ENCODE results near the gene BTD. TPM values are rescaled to one million over a fixed set of nuclear protein-coding genes. Genes with fewer than 3 reads are reported as not detected.
"Not testable (repeated sequence)": the region's sequence is repeated elsewhere in the genome, so short reads cannot be mapped to it uniquely, and the experiment has no call there.

Gene BTD
- total RNA-seq, 4 donors from 2014 or later: 20.5 to 53.9 (median 44.6) TPM

- Histone ChIP-seq H3K4me1 (peaks cover 12 to 69% (median 21%) of the 10 kb centered on the region in 3 donors), H3K27ac (peak overlapping the region in 3 of 4 donors; percentile 43 to 82 (median 73)), H3K9me3 (no peaks in the 10 kb centered on the region), H3K36me3 (no peaks in the 10 kb centered on the region), H3K4me3 (no peak overlapping the region), H3K27me3 (no peaks in the 10 kb centered on the region)
- WGBS, 2 donors (ENCODE audit: low coverage in 1 of 2): 39 to 66% methylated on average over 1 to 2 of the region's 2 CpGs
- TF ChIP-seq EP300 (IDR thresholded peaks at IDR 0.05) (no peak), POLR2AphosphoS5 (IDR thresholded peaks at IDR 0.05) (no peak)
- TF ChIP-seq, protein P1, sequence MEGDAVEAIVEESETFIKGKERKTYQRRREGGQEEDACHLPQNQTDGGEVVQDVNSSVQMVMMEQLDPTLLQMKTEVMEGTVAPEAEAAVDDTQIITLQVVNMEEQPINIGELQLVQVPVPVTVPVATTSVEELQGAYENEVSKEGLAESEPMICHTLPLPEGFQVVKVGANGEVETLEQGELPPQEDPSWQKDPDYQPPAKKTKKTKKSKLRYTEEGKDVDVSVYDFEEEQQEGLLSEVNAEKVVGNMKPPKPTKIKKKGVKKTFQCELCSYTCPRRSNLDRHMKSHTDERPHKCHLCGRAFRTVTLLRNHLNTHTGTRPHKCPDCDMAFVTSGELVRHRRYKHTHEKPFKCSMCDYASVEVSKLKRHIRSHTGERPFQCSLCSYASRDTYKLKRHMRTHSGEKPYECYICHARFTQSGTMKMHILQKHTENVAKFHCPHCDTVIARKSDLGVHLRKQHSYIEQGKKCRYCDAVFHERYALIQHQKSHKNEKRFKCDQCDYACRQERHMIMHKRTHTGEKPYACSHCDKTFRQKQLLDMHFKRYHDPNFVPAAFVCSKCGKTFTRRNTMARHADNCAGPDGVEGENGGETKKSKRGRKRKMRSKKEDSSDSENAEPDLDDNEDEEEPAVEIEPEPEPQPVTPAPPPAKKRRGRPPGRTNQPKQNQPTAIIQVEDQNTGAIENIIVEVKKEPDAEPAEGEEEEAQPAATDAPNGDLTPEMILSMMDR (IDR thresholded peaks at IDR 0.05): no peak
- no peak for ATAC-seq
These were observed 4.9 kb downstream of the BTD start for GRCh38 chr3:15606434-15606891.

GRCh38 chr3:15610082-15610759 lies 8.7 kb downstream of the BTD start:
- Histone ChIP-seq H3K4me1 (peaks cover 8 to 72% (median 18%) of the 10 kb centered on the region in 3 donors), H3K4me3 (no peak overlapping the region), H3K27ac (peak overlapping the region; percentile 73 to 85 (median 82)), H3K36me3 (no peaks in the 10 kb centered on the region), H3K27me3 (no peaks in the 10 kb centered on the region), H3K9me3 (no peaks in the 10 kb centered on the region)
- TF ChIP-seq POLR2AphosphoS5 (IDR thresholded peaks at IDR 0.05): peak; percentile 25
- no peak for TF ChIP-seq POLR2A (IDR thresholded peaks at IDR 0.05)
- ATAC-seq: peak; percentile 75
- 60 to 61% methylated on average over 3 to 4 of the region's 4 CpGs for WGBS, 2 donors (ENCODE audit: low coverage in 1 of 2)

DNA sequence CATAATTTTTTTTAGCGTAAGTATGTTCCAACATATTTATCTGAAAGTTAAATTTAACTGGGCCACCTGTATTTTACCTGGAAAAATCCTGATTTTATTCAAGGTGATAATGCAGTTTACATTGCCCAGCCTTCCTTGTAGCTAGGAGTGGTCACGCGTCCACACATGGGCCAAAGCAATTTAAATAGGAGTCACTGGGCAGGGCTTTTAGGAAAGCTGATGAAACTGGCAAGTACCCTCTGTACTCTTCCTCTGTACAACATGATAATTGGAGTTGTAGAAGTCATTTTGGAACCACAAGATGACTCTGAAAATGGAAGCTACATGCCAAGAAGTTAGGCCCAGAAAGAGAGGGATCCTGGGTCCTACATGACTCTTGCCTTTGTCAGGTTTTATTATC lies 9.5 kb downstream of the BTD start:
- ATAC-seq: no peak
- no peaks in the 10 kb centered on the region for H3K9me3 ChIP-seq
- WGBS, 2 donors (ENCODE audit: low coverage in 1 of 2): 85 to 93% methylated on average over 3 of the region's 3 CpGs
- no peak overlapping the region for H3K4me3 ChIP-seq
- no peak for TF ChIP-seq POLR2AphosphoS5 (IDR thresholded peaks at IDR 0.05)
- no peak for TF ChIP-seq EP300 (IDR thresholded peaks at IDR 0.05)
- TF ChIP-seq, protein P1 (IDR thresholded peaks at IDR 0.05): no peak
- no peaks in the 10 kb centered on the region for H3K36me3 ChIP-seq
- peaks cover 8 to 65% (median 17%) of the 10 kb centered on the region in 3 donors for H3K4me1 ChIP-seq
- H3K27ac ChIP-seq: peak overlapping the region; percentile 73 to 85 (median 82)
- H3K27me3 ChIP-seq: no peaks in the 10 kb centered on the region

DNA sequence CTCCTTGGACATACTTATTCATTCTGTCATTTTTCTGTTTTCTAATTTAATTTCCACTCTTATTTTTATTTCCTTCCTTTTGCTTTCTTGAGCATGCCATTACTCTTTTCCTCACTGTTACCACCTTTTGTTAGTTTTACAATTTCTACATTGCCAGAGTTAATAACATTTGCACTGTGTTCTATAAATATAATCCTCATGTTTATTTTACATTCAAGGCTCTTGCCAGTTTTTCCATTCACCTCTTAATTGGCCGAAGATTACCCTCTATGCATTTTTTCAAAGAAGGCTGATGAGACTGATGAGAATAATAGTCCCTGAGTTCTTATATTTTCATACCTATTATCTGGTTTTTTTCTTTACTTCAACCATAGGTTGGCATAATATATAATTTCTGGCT lies 10.5 kb downstream of the BTD start:
- peaks cover 8 to 55% (median 13%) of the 10 kb centered on the region in 3 donors for H3K4me1 ChIP-seq
- no peaks in the 10 kb centered on the region for H3K9me3 ChIP-seq
- ATAC-seq: no peak
- TF ChIP-seq POLR2A (IDR thresholded peaks at IDR 0.05): no peak
- no peak for TF ChIP-seq POLR2AphosphoS5 (IDR thresholded peaks at IDR 0.05)
- TF ChIP-seq, protein P1 (IDR thresholded peaks at IDR 0.05): no peak
- TF ChIP-seq EP300 (IDR thresholded peaks at IDR 0.05): no peak
- H3K36me3 ChIP-seq: no peaks in the 10 kb centered on the region
- 8 to 20% methylated on average over 1 of the region's 1 CpG for WGBS, 2 donors (ENCODE audit: low coverage in 1 of 2)
- peak overlapping the region in 3 of 4 donors; percentile 73 to 85 (median 82) for H3K27ac ChIP-seq
- no peaks in the 10 kb centered on the region for H3K27me3 ChIP-seq
- H3K4me3 ChIP-seq: no peak overlapping the region

GRCh38 chr3:15614958-15615357 lies 13.4 kb downstream of the BTD start:
- peaks cover 0 to 7% (median 0%) of the 10 kb centered on the region in 3 donors for H3K9me3 ChIP-seq
- ATAC-seq: no peak
- H3K27me3 ChIP-seq: no peaks in the 10 kb centered on the region
- H3K4me3 ChIP-seq: no peak overlapping the region
- TF ChIP-seq POLR2A (IDR thresholded peaks at IDR 0.05): no peak
- no peak for TF ChIP-seq POLR2AphosphoS5 (IDR thresholded peaks at IDR 0.05)
- WGBS, 2 donors (ENCODE audit: low coverage in 1 of 2): 67 to 93% methylated on average over 1 of the region's 1 CpG
- H3K4me1 ChIP-seq: peaks cover 4 to 36% (median 7%) of the 10 kb centered on the region in 3 donors
- no peak overlapping the region for H3K27ac ChIP-seq
- H3K36me3 ChIP-seq: no peaks in the 10 kb centered on the region

DNA sequence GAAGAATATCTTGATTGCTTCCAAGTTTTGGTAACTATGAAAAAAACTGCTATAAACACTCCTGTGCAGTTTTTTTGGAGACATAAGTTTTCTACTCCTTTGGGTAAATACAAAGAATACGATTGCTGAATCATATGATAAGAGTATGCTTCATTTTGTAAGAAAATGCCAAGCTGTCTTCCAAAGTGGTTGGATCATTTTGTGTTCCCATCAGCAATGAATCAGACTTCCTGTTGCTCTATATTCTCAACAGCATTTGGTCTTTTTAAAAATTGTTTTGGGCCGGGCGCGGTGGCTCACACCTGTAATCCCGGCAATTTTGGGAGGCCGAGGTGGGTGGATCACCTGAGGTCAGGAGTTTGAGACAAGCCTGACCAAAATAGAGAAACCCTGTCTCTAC lies 14.5 kb downstream of the BTD start:
- ATAC-seq: no peak
- H3K36me3 ChIP-seq: no peaks in the 10 kb centered on the region
- peaks cover 4 to 25% (median 5%) of the 10 kb centered on the region in 3 donors for H3K4me1 ChIP-seq
- H3K27ac ChIP-seq: no peak overlapping the region
- 33 to 83% methylated on average over 1 to 5 of the region's 6 CpGs for WGBS, 2 donors (ENCODE audit: low coverage in 1 of 2)
- H3K9me3 ChIP-seq: peaks cover 0 to 17% (median 0%) of the 10 kb centered on the region in 3 donors
- no peaks in the 10 kb centered on the region for H3K27me3 ChIP-seq
- H3K4me3 ChIP-seq: no peak overlapping the region
- TF ChIP-seq EP300 (IDR thresholded peaks at IDR 0.05) (no peak), POLR2AphosphoS5 (IDR thresholded peaks at IDR 0.05) (no peak), POLR2A (IDR thresholded peaks at IDR 0.05) (no peak)
- TF ChIP-seq, protein P1 (IDR thresholded peaks at IDR 0.05): no peak

DNA sequence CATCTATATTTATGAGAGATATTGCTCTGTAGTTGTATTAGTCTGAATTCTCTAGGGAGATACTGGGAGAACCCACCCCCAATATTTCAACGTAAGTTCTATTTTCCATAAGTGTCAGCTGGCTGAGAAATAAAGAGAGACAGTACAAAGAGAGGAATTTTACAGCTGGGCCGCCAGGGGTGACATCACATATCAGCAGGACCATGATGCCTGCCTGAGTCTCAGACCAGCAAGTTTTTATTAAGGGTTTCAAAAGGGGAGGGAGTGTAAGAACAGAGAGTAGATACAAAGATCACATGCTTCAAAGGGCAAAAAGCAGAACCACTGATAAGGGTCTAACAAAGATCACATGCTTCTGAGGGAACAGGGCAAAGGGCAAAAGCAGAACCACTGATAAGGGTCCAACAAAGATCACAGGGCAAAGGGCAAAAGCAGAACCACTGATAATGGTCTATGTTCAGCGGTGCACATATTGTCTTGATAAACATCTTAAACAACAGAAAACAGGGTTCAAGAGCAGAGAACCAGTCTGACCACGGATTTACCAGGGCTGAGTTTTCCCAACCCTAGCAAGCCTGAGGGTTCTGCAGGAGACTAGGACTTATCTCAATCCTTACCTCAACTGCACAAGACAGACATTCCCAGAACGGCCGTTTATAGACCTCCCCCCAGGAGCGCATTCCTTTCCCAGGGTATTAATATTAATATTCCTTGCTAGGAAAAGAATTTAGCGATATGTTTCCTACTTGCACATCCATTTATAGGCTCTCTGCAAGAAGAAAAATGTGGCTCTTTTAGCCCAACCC lies 18.3 kb downstream of the BTD start:
- not testable (repeated sequence) for H3K27me3 ChIP-seq, H3K36me3 ChIP-seq, H3K4me1 ChIP-seq, H3K4me3 ChIP-seq, ATAC-seq, H3K27ac ChIP-seq
- 89% methylated on average over 6 to 7 of the region's 8 CpGs for WGBS, 2 donors (ENCODE audit: low coverage in 1 of 2)
- peaks cover 0 to 20% (median 0%) of the 10 kb centered on the region in 3 donors for H3K9me3 ChIP-seq
